ENCODE measurements around the gene OPN3.

The OPN3 gene

GRCh38 chr1:241615043-241615974 lies 24.9 kb downstream of the OPN3 start:
- POLR2A ChIA-PET (ENCODE audit: low non-redundant PET), result no interaction called here
- no peak for TF ChIP-seq CTCF (conservative IDR thresholded peaks at IDR 0.05; ENCODE audit: low read depth)
- H3K27ac ChIP-seq, result no peak overlapping the region
- DNase-seq (ENCODE audit: low spot score), result no peak
- CTCF ChIA-PET, result interaction anchor here (0.6 kb wide), 1 partner anchor 219 kb away, joined by 4 read pairs; no protein-coding TSS in a partner anchor

GRCh38 chr1:241614572-241614971 lies 25.6 kb downstream of the OPN3 start:
- CTCF ChIA-PET, result interaction anchor here (0.6 kb wide), 1 partner anchor 220 kb away, joined by 4 read pairs; no protein-coding TSS in a partner anchor
- POLR2A ChIA-PET (ENCODE audit: low non-redundant PET), result no interaction called here
- no peak for TF ChIP-seq CTCF (conservative IDR thresholded peaks at IDR 0.05; ENCODE audit: low read depth)
- no peak overlapping the region for H3K27ac ChIP-seq
- no peak for DNase-seq (ENCODE audit: low spot score)

GRCh38 chr1:241614144-241614543 lies 26.0 kb downstream of the OPN3 start:
- CTCF ChIA-PET, result interaction anchor here (0.7 kb wide), 1 partner anchor 210 kb away, joined by 3 read pairs; no protein-coding TSS in a partner anchor
- no peak for TF ChIP-seq CTCF (conservative IDR thresholded peaks at IDR 0.05; ENCODE audit: low read depth)
- POLR2A ChIA-PET (ENCODE audit: low non-redundant PET), result no interaction called here

GRCh38 chr1:241612533-241613477 lies 27.4 kb downstream of the OPN3 start:
- POLR2A ChIA-PET (ENCODE audit: low non-redundant PET), result interaction anchor here (0.6 kb wide), 1 partner anchor 28 kb away, joined by 3 read pairs; no protein-coding TSS in a partner anchor
- CTCF ChIA-PET, result interaction anchor here (0.7 to 2.7 kb wide), 3 partner anchors 15 to 222 kb away, joined by 3 to 11 read pairs (median 4); no protein-coding TSS in a partner anchor
- peak; percentile 55 for DNase-seq (ENCODE audit: low spot score)
- no peak for TF ChIP-seq CTCF (conservative IDR thresholded peaks at IDR 0.05; ENCODE audit: low read depth)
- no peak overlapping the region for H3K27ac ChIP-seq

More at GRCh38 chr1:241614144-241614543, 26.0 kb downstream of the OPN3 start:
- no peak for DNase-seq (ENCODE audit: low spot score)
- H3K27ac ChIP-seq, result no peak overlapping the region

GRCh38 chr1:241611736-241612135 lies 28.4 kb downstream of the OPN3 start:
- DNase-seq (ENCODE audit: low spot score), result no peak
- CTCF ChIA-PET, result interaction anchor here (0.6 to 2.7 kb wide), 9 partner anchors 11 to 374 kb away, joined by 3 to 11 read pairs (median 4); no protein-coding TSS in a partner anchor
- TF ChIP-seq CTCF (conservative IDR thresholded peaks at IDR 0.05; ENCODE audit: low read depth), result no peak
- POLR2A ChIA-PET (ENCODE audit: low non-redundant PET), result interaction anchor here (0.6 kb wide), 1 partner anchor 28 kb away, joined by 7 read pairs; the partner anchor contains the start of genes CHML and OPN3
- no peak overlapping the region for H3K27ac ChIP-seq
